Gastroesophageal sphincter (tissue), 2 donors: ENCODE data around the gene PTAFR.

ENCODE experiments used
- POLR2A ChIP-seq, 2 donors: fragments of 450-650 bp; IDR thresholded peaks; one replicate each; pipeline ENCODE4 v1.6.1; 2017; ENCODE audit warnings: antibody characterized with exemption in 2 of 2, mild to moderate bottlenecking in 2 of 2, moderate library complexity in 1 of 2
- POLR2AphosphoS5 ChIP-seq: sonication (generic); formaldehyde crosslinking; IDR thresholded peaks from one replicate; pipeline ENCODE4 v1.6.1; 2017; ENCODE audit warnings: antibody characterized with exemption

- TF ChIP-seq POLR2AphosphoS5 (no peak), POLR2A (IDR thresholded peaks at IDR 0.05) (no peak)
These were observed 36.8 kb upstream of the PTAFR start for GRCh38 chr1:28213315-28213714.
